OCI-LY7 (cell line): ENCODE measurements around the gene DGUOK. TPM values are rescaled to one million over a fixed set of nuclear protein-coding genes. Genes with fewer than 3 reads are reported as not detected.

Experiments
- BruUV-seq: library from RNA; stranded (reverse); fragments of 400-500 nt; replicated peaks from 2 replicates; lab custom pipeline; 2021; lab: Mats Ljungman, UMichigan
- CTCF ChIA-PET: fragments of 300-600 bp; sonication (Branson Sonifier 250); formaldehyde crosslinking; loops from one replicate; lab custom pipeline; 2022; ENCODE audit warnings: antibody characterized with exemption; ENCODE audit not compliant: unreplicated experiment; lab: Charles Lee
- POLR2A ChIA-PET: fragments of 300-600 bp; sonication (Branson Sonifier 250); formaldehyde crosslinking; loops from one replicate; lab custom pipeline; 2022; ENCODE audit warnings: antibody characterized with exemption; lab: Charles Lee
- DNase-seq: peaks from one replicate; pipeline ENCODE4 v3.0.0-alpha.2; 2015; ENCODE audit warnings: low spot score
- H2AFZ ChIP-seq: fragments of 200-600 bp; sonication (generic), shearing (Covaris generic); 2 replicates; pipeline ENCODE4 v1.6.1; 2014; ENCODE audit warnings: mild to moderate bottlenecking, antibody characterized with exemption, low read length, moderate library complexity
- H3K27ac ChIP-seq: fragments of 200-600 bp; sonication (generic); 2 replicates; pipeline ENCODE4 v1.5.1; 2014; ENCODE audit warnings: mixed run types, low read depth, mild to moderate bottlenecking, moderate library complexity, low read length, inconsistent platforms; ENCODE audit not compliant: poor library complexity, severe bottlenecking
- H3K36me3 ChIP-seq: fragments of 200-600 bp; sonication (generic); 2 replicates; pipeline ENCODE4 v1.6.1; 2014; ENCODE audit warnings: mild to moderate bottlenecking, antibody characterized with exemption, low read length, moderate library complexity, mixed read lengths; ENCODE audit not compliant: insufficient read depth
- H3K4me1 ChIP-seq: fragments of 200-600 bp; sonication (generic); 2 replicates; pipeline ENCODE4 v1.5.1; 2014; ENCODE audit warnings: mild to moderate bottlenecking, low read length; ENCODE audit not compliant: insufficient read depth, poor library complexity, severe bottlenecking
- H3K4me2 ChIP-seq: fragments of 200-600 bp; sonication (generic); 2 replicates; pipeline ENCODE4 v1.6.1; 2014; ENCODE audit warnings: mild to moderate bottlenecking, low read length
- H3K4me3 ChIP-seq: fragments of 200-600 bp; sonication (generic); 2 replicates; pipeline ENCODE4 v1.5.1; 2014; ENCODE audit warnings: mild to moderate bottlenecking, low read depth, low read length; ENCODE audit not compliant: poor library complexity, severe bottlenecking
- H3K79me2 ChIP-seq: fragments of 200-600 bp; sonication (generic); 2 replicates; pipeline ENCODE4 v1.6.1; 2016; ENCODE audit warnings: low read depth, mild to moderate bottlenecking, low read length, moderate library complexity, mixed read lengths; ENCODE audit not compliant: insufficient read depth
- H3K9me2 ChIP-seq: fragments of 200-600 bp; sonication (generic); 2 replicates; pipeline ENCODE4 v1.6.1; 2016; ENCODE audit warnings: mild to moderate bottlenecking, low read length, mixed read lengths; ENCODE audit not compliant: insufficient read depth
- H3K9me3 ChIP-seq: fragments of 200-600 bp; sonication (generic); 2 replicates; pipeline ENCODE4 v1.6.1; 2014; ENCODE audit warnings: mild to moderate bottlenecking, mixed run types, low read length, mixed read lengths
- H4K20me1 ChIP-seq: fragments of 200-600 bp; sonication (generic); 2 replicates; pipeline ENCODE4 v1.6.1; 2014; ENCODE audit warnings: mild to moderate bottlenecking, antibody characterized with exemption, low read length, moderate library complexity, mixed read lengths; ENCODE audit not compliant: insufficient read depth
- CTCF ChIP-seq: fragments of 200-600 bp; sonication (generic); conservative IDR thresholded peaks from 2 replicates; pipeline ENCODE4 v1.5.1; 2014; ENCODE audit warnings: mild to moderate bottlenecking, antibody characterized with exemption, low read length, moderate library complexity, mixed read lengths
- EZH2phosphoT487 ChIP-seq: fragments of 200-600 bp; sonication (generic); IDR thresholded peaks from 2 replicates; pipeline ENCODE4 v1.6.1; 2018; ENCODE audit warnings: low read depth, borderline replicate concordance, mild to moderate bottlenecking, mixed run types, antibody characterized with exemption, low read length, moderate library complexity, mixed read lengths
- intact Hi-C: fragments of 100-400 bp; cut with micrococcal nuclease; formaldehyde crosslinking; loops from one replicate; pipeline ENCODE4 v1.10.0; 2022; ENCODE audit not compliant: unreplicated experiment
- total RNA-seq, 2 experiments: library from RNA; depleted of rRNA in 1 of 2; stranded (reverse); fragments of >200 nt in 1 of 2; shearing (Covaris generic) in 1 of 2; gene quantifications; 2 replicates each; pipeline ENCODE4 v1.2.3, GENCODE V29; 2014 to 2022

Gene DGUOK
- total RNA-seq, 2 experiments from 2014 or later = 73.4 to 91.8 TPM

GRCh38 chr2:73952499-73953446 is 26.1 kb downstream of the DGUOK start:
- H3K4me3 ChIP-seq = no peak overlapping the region
- no peaks in the 10 kb centered on the region for H3K9me3 ChIP-seq
- H3K27ac ChIP-seq = no peak overlapping the region
- no peaks in the 10 kb centered on the region for H3K79me2 ChIP-seq
- BruUV-seq = no TSS peak
- H2AFZ ChIP-seq = no peak overlapping the region
- no peak for TF ChIP-seq CTCF
- TF ChIP-seq EZH2phosphoT487 = no peak
- H3K4me1 ChIP-seq = no peaks in the 10 kb centered on the region
- DNase-seq = no peak
- ChIA-PET CTCF (interaction anchor here (0.6 kb wide), 1 partner anchor 29 kb away, joined by 3 read pairs; no protein-coding TSS in a partner anchor), POLR2A (interaction anchor here (1.2 kb wide), 1 partner anchor 16 kb away, joined by 3 read pairs; no protein-coding TSS in a partner anchor)
- H3K36me3 ChIP-seq = peaks cover 96% of the 10 kb centered on the region
- no peaks in the 10 kb centered on the region for H4K20me1 ChIP-seq
- intact Hi-C loops = no loop called here
- H3K9me2 ChIP-seq = no peaks in the 10 kb centered on the region
- H3K4me2 ChIP-seq = no peak overlapping the region

DNA sequence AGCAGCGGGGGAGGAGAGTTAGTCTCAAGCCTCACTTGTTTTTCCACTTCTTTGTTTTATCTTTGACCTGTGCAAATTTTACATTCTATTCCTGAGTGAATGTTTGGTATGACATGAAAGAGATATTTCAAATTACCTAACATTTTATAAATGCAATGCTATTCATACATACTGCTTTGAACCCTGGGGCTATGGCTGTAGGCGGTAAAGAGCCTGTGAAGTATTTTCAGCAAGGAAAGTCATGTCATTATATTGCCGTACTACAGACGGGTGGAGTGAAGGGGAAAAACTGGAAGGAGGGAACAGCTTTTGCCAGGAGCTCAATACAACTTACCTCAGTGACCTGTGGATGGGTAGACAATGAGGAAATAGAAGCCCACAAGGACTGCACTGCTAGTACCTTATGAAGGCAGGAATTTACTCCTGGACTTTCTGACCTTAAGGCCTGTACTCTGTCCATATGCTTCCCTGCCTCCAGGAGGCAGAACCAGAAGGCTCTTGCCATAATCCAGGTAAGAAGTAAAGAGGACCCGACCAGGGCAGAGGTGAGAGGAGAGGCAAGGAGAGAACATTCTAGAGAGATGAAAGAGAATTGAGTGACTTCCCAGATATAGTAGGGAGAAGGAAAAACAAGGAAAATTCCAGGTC is 29.7 kb downstream of the DGUOK start:
- Histone ChIP-seq H3K4me3 (no peak overlapping the region), H3K4me2 (no peak overlapping the region), H3K9me2 (no peaks in the 10 kb centered on the region), H3K79me2 (no peaks in the 10 kb centered on the region), H3K27ac (no peak overlapping the region), H3K9me3 (no peaks in the 10 kb centered on the region), H4K20me1 (no peaks in the 10 kb centered on the region), H3K36me3 (peaks cover 88% of the 10 kb centered on the region), H3K4me1 (no peaks in the 10 kb centered on the region), H2AFZ (no peak overlapping the region)
- intact Hi-C loops = no loop called here
- no peak for TF ChIP-seq CTCF
- no peak for TF ChIP-seq EZH2phosphoT487
- DNase-seq = no peak
- ChIA-PET CTCF (no interaction called here), POLR2A (no interaction called here)
- BruUV-seq = no TSS peak
